Prostate gland (tissue), 2 donors: ENCODE measurements around the gene REXO4. TPM values are rescaled to one million over a fixed set of nuclear protein-coding genes. Genes with fewer than 3 reads are reported as not detected.

Experiments used
- DNase-seq: peaks from one replicate; pipeline ENCODE4 v3.0.0-alpha.2; 2019; ENCODE audit warnings: low spot score
- H3K27ac ChIP-seq, 2 donors: fragments of 200-600 bp; sonication (generic); 2 replicates each; pipeline ENCODE4 v1.5.1; 2017 to 2019
- H3K27me3 ChIP-seq: fragments of 200-600 bp; sonication (generic); replicated peaks from 2 replicates; pipeline ENCODE4 v1.5.1; 2019; ENCODE audit not compliant: insufficient read depth
- H3K36me3 ChIP-seq, 2 donors: fragments of 200-600 bp; sonication (generic); 1 replicate in 1 of 2; 2 replicates in 1 of 2; pipeline versions ENCODE4 v1.5.1 to v1.8.1; 2017 to 2019
- H3K4me1 ChIP-seq: fragments of 200-600 bp; sonication (generic); replicated peaks from 2 replicates; pipeline ENCODE4 v1.5.1; 2019
- H3K4me3 ChIP-seq, 2 donors: fragments of 200-600 bp; sonication (generic); 2 replicates each; pipeline ENCODE4 v1.5.1; 2017 to 2019
- H3K9me3 ChIP-seq: fragments of 200-600 bp; sonication (generic); 2 replicates; pipeline ENCODE4 v1.5.1; 2017
- CTCF ChIP-seq, 4 experiments: fragments of 200-600 bp in 2 of 4; fragments of 450-650 bp in 2 of 4; sonication (generic) in 2 of 4; IDR thresholded peaks; 1 replicate in 3 of 4; 2 replicates in 1 of 4; pipeline ENCODE4 v1.5.1; 2016 to 2019; ENCODE audit warnings: antibody characterized with exemption in 4 of 4, mild to moderate bottlenecking in 2 of 4, moderate library complexity in 2 of 4
- POLR2A ChIP-seq: fragments of 450-650 bp; IDR thresholded peaks from one replicate; pipeline ENCODE4 v1.6.1; 2016; ENCODE audit warnings: antibody characterized with exemption, mild to moderate bottlenecking
- POLR2AphosphoS5 ChIP-seq: sonication (generic); formaldehyde crosslinking; IDR thresholded peaks from one replicate; pipeline ENCODE4 v1.6.1; 2017; ENCODE audit warnings: antibody characterized with exemption
- WGBS: methylation state at CpG from one replicate; pipeline ENCODE4 v1.1.5; 2018; 5-methylcytosine and 5-hydroxymethylcytosine counted together
- intact Hi-C: fragments of 100-400 bp; cut with DNase I; formaldehyde crosslinking; loops from one replicate; pipeline ENCODE4 v1.14.2; 2022
- total RNA-seq, 2 donors: library from RNA; depleted of rRNA; stranded (reverse); fragments of >200 nt; gene quantifications; one replicate each; pipeline ENCODE4 v1.1.0, GENCODE V29; 2016

REXO4 gene
- 10 to 100 TPM; 20.8 to 34.5 TPM for total RNA-seq

- peak; percentile 51 for DNase-seq
- TF ChIP-seq POLR2A = peak; percentile 20
- TF ChIP-seq CTCF (IDR thresholded peaks at IDR 0.05) = no peak
- TF ChIP-seq POLR2AphosphoS5 = peak; percentile 78
- Histone ChIP-seq H3K4me3 (peak within 1 kb of the TSS; percentile 67 to 84), H3K9me3 (no peaks in the 10 kb centered on the region), H3K4me1 (no peaks in the 10 kb centered on the region), H3K36me3 (peaks cover 0 to 14% of the 10 kb centered on the region in 2 donors), H3K27me3 (no peaks in the 10 kb centered on the region), H3K27ac (peak within 1 kb of the TSS; percentile 71 to 78)
- WGBS = 2% methylated on average over 69 of the region's 75 CpGs
- intact Hi-C loops = loop anchor here (5.0 kb wide), 1 partner anchor 40 kb away; the partner anchor contains the start of gene CACFD1
Observed at GRCh38 chr9:133417541-133418461, at the start of gene REXO4. Gene REXO4 (minus strand): TSS chr9:133418010. CDS start chr9:133417844, 166 bp downstream.

GRCh38 chr9:133467101-133467500, 49.3 kb upstream of the REXO4 start:
- DNase-seq = no peak
- H3K4me1 ChIP-seq = no peaks in the 10 kb centered on the region
- TF ChIP-seq POLR2AphosphoS5 = no peak
- no peak for TF ChIP-seq POLR2A
- no peak for TF ChIP-seq CTCF (IDR thresholded peaks at IDR 0.05)
- 87% methylated on average over 10 of the region's 10 CpGs for WGBS
- no peak overlapping the region for H3K27ac ChIP-seq
- no peak overlapping the region for H3K4me3 ChIP-seq
- intact Hi-C loops = no loop called here
- no peaks in the 10 kb centered on the region for H3K9me3 ChIP-seq
- no peaks in the 10 kb centered on the region for H3K36me3 ChIP-seq
- no peaks in the 10 kb centered on the region for H3K27me3 ChIP-seq

GRCh38 chr9:133465984-133466383, 48.2 kb upstream of the REXO4 start:
- TF ChIP-seq CTCF (IDR thresholded peaks at IDR 0.05) = no peak
- TF ChIP-seq POLR2AphosphoS5 = no peak
- TF ChIP-seq POLR2A = no peak
- no peaks in the 10 kb centered on the region for H3K36me3 ChIP-seq
- intact Hi-C loops = no loop called here

GRCh38 chr9:133464638-133465037, 46.8 kb upstream of the REXO4 start:
- Histone ChIP-seq H3K27ac (no peak overlapping the region), H3K27me3 (no peaks in the 10 kb centered on the region), H3K4me3 (no peak overlapping the region), H3K9me3 (no peaks in the 10 kb centered on the region), H3K4me1 (peaks cover 4% of the 10 kb centered on the region), H3K36me3 (no peaks in the 10 kb centered on the region)
- 91% methylated on average over 10 of the region's 10 CpGs for WGBS
- intact Hi-C loops = no loop called here
- TF ChIP-seq POLR2A = no peak
- no peak for TF ChIP-seq CTCF (IDR thresholded peaks at IDR 0.05)
- TF ChIP-seq POLR2AphosphoS5 = no peak
- no peak for DNase-seq

More at GRCh38 chr9:133465984-133466383, 48.2 kb upstream of the REXO4 start:
- no peak for DNase-seq
- no peak overlapping the region for H3K4me3 ChIP-seq
- no peaks in the 10 kb centered on the region for H3K9me3 ChIP-seq
- no peaks in the 10 kb centered on the region for H3K4me1 ChIP-seq
- WGBS = 92% methylated on average over 6 of the region's 6 CpGs
- no peaks in the 10 kb centered on the region for H3K27me3 ChIP-seq
- H3K27ac ChIP-seq = no peak overlapping the region
